ENCODE data around the gene TMEM61.

TMEM61 gene

DNA sequence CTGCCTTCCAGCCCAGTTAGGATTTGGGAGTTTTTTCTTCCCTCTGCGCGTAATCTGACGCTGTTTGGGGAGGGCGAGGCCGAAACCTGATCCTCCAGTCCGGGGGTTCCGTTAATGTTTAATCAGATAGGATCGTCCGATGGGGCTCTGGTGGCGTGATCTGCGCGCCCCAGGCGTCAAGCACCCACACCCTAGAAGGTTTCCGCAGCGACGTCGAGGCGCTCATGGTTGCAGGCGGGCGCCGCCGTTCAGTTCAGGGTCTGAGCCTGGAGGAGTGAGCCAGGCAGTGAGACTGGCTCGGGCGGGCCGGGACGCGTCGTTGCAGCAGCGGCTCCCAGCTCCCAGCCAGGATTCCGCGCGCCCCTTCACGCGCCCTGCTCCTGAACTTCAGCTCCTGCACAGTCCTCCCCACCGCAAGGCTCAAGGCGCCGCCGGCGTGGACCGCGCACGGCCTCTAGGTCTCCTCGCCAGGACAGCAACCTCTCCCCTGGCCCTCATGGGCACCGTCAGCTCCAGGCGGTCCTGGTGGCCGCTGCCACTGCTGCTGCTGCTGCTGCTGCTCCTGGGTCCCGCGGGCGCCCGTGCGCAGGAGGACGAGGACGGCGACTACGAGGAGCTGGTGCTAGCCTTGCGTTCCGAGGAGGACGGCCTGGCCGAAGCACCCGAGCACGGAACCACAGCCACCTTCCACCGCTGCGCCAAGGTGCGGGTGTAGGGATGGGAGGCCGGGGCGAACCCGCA, 59.1 kb downstream of the TMEM61 start, which contains the start of gene PCSK9:
TSS of gene PCSK9 (plus strand) at position 207 of the 741 bp plus-strand sequence. CDS start at position 497, 290 bp downstream.
- DNase-seq (ENCODE audit: low spot score): no peak

- no peak for DNase-seq (ENCODE audit: low spot score)
These were observed 59.9 kb downstream of the TMEM61 start for GRCh38 chr1:55040083-55040932.

GRCh38 chr1:55040933-55041494, 60.6 kb downstream of the TMEM61 start:
- DNase-seq (ENCODE audit: low spot score): no peak

- DNase-seq (ENCODE audit: low spot score): no peak
These were observed 61.2 kb downstream of the TMEM61 start for GRCh38 chr1:55041613-55042012.

Measured in left forelimb (tissue), 1 donor.